Kidney (tissue), 14 donors: ENCODE data around the gene ZFP92. TPM values are rescaled to one million over a fixed set of nuclear protein-coding genes. Genes with fewer than 3 reads are reported as not detected.

Source experiments
- DNase-seq, 5 donors: peaks; one replicate each; pipeline ENCODE4 v3.0.0-alpha.2; 2013 to 2020
- FAIRE-seq: peaks from 2 replicates; lab custom pipeline; 2012; peaks lifted over from hg19 to GRCh38; lab: Jason Lieb, UNC
- H3K27ac ChIP-seq, 2 donors: one replicate each; pipeline ENCODE4 v1.7.0; 2013; ENCODE audit warnings: low read depth in 2 of 2, low read length in 2 of 2, inconsistent platforms in 1 of 2
- H3K27me3 ChIP-seq: one replicate; pipeline ENCODE4 v1.7.1; 2013; ENCODE audit warnings: low read length, inconsistent platforms; ENCODE audit not compliant: control insufficient read depth, insufficient read depth
- H3K36me3 ChIP-seq, 3 donors: one replicate each; pipeline versions ENCODE4 v1.7.0 to v1.7.1; 2013; ENCODE audit warnings: low read length in 3 of 3, control low read depth in 1 of 3, inconsistent platforms in 1 of 3; ENCODE audit not compliant: insufficient read depth in 3 of 3, control insufficient read depth in 2 of 3
- H3K4me1 ChIP-seq, 3 donors: one replicate each; pipeline versions ENCODE4 v1.7.0 to v1.7.1; 2013; ENCODE audit warnings: low read length in 3 of 3, inconsistent platforms in 1 of 3, low read depth in 1 of 3; ENCODE audit not compliant: control insufficient read depth in 2 of 3, insufficient read depth in 2 of 3
- H3K4me3 ChIP-seq, 3 donors: one replicate each; pipeline versions ENCODE4 v1.7.0 to v1.8.1; 2013; ENCODE audit warnings: low read length in 3 of 3, control low read depth in 1 of 3, inconsistent platforms in 1 of 3
- H3K9ac ChIP-seq, 3 donors: one replicate each; pipeline versions ENCODE4 v1.7.0 to v1.7.1; 2013; ENCODE audit warnings: low read length in 3 of 3, control low read depth in 1 of 3, inconsistent platforms in 1 of 3
- H3K9me3 ChIP-seq, 3 donors: one replicate each; pipeline versions ENCODE4 v1.7.0 to v1.7.1; 2013; ENCODE audit warnings: low read length in 3 of 3, control low read depth in 1 of 3, inconsistent platforms in 1 of 3; ENCODE audit not compliant: control insufficient read depth in 2 of 3, insufficient read depth in 1 of 3
- intact Hi-C: fragments of 100-400 bp; cut with DNase I; formaldehyde crosslinking; loops from one replicate; pipeline ENCODE4 v1.11.1; 2022
- polyA plus RNA-seq: library from polyadenylated mRNA; stranded (reverse); fragments of 350-450 nt; fragmentation: Illumina TruSeq; extraction: RNeasy Lipid Tissue Mini Kit (QIAGEN cat#74804); gene quantifications from one replicate; pipeline ENCODE4 v1.2.3, GENCODE V29; 2014; ENCODE audit warnings: low read depth, low replicate concordance; ENCODE audit not compliant: insufficient read depth
- total RNA-seq: library from RNA; stranded (reverse); fragmentation: NEBNext Ultra II Directional; extraction: Animal tissue kit (Norgen Biotek cat#: 25700); gene quantifications from one replicate; pipeline ENCODE4 v1.2.1, GENCODE V29; 2021
- TF ChIP-seq, protein P1 (sequence below): IDR thresholded peaks from 3 replicates; pipeline ENCODE4 v1.5.1; 2012; ENCODE audit warnings: mild to moderate bottlenecking, moderate library complexity, borderline replicate concordance; ENCODE audit not compliant: insufficient read depth; ENCODE audit errors: extremely low read depth
- donor health status: control.
- donor health status: control.
- donor health status: control.
- donor health status: control.
- donor health status: control.
- donor health status: DM: yes; HTN: yes; CAD: no.
- donor health status: Normal renal cell carcinoma (clear cell type).

ZFP92 gene
- total and polyA plus RNA-seq, 2 donors from 2014 or later, result 0.47 to 0.91 TPM

DNA sequence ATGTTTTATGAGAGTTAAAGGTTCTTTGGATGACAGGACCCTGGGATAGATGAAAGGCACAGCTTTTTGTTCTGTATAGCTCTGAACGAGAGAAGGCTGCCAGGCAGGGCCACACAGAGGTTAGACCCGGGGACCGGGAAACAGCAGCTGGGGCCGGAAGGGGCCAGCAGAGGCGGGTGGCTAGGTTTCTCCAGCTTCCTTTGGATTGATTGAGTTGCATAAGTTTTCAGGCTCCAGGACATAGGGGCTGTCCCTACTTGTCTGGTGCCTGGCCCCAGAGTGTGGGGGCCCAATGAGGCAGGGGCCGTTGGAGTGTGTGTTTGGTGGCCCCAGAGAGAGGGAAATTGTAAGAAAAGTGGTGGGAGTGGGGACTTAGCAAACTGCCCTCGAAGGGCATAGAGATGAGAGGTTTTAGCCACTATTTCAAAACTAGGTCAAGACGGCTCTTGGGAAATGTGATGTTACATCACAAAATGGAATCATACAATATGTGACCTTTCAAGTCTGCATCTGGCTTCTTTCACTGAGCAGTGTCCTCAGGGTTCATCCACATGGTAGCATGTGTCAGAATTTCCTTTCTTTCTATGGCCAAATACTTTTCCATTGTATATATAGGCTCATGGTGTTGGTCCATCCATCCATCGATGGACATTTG lies 3.7 kb downstream of the ZFP92 start:
- Histone ChIP-seq H3K9ac (no peak overlapping the region), H3K27me3 (no peaks in the 10 kb centered on the region), H3K27ac (no peak overlapping the region), H3K9me3 (no peaks in the 10 kb centered on the region), H3K4me1 (peaks cover 0 to 5% (median 0%) of the 10 kb centered on the region in 3 donors), H3K4me3 (no peak overlapping the region), H3K36me3 (no peaks in the 10 kb centered on the region)
- no peak for FAIRE-seq
- no peak for DNase-seq
- TF ChIP-seq, protein P1, sequence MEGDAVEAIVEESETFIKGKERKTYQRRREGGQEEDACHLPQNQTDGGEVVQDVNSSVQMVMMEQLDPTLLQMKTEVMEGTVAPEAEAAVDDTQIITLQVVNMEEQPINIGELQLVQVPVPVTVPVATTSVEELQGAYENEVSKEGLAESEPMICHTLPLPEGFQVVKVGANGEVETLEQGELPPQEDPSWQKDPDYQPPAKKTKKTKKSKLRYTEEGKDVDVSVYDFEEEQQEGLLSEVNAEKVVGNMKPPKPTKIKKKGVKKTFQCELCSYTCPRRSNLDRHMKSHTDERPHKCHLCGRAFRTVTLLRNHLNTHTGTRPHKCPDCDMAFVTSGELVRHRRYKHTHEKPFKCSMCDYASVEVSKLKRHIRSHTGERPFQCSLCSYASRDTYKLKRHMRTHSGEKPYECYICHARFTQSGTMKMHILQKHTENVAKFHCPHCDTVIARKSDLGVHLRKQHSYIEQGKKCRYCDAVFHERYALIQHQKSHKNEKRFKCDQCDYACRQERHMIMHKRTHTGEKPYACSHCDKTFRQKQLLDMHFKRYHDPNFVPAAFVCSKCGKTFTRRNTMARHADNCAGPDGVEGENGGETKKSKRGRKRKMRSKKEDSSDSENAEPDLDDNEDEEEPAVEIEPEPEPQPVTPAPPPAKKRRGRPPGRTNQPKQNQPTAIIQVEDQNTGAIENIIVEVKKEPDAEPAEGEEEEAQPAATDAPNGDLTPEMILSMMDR, result no peak
- intact Hi-C loops, result no loop called here

DNA sequence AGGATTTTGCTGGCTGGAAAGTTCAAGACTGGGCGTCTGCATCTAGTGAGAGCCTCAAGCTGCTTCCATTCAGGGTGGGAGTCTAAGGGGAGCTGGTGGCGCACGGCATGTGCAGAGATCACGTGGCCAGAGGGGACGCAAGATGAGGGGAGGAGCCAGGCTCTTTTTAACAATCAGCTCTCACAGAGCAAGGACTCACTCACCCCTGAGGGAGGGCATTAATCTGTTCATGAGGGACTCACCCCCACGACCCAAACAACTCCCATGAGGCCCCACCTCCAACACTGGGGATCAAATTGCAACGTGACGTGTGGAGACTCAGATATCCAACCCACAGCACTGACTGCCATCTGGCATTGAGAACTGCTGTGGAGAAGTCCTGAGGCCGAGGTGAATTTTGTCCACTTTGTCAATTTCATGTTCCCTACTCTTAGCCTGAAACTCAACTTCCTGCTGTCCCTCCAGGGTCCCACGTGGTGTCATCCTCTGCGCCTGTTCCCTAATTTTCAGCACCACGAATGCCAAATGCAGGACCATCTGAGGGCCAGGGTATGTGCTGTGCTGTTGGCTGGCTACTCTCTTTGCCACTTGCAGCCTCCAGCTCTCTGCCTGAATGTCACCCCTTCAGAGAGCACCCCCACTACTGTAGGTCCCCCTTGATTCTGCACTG lies 5.6 kb downstream of the ZFP92 start:
- TF ChIP-seq, protein P1, result no peak
- no peak for FAIRE-seq
- Histone ChIP-seq H3K36me3 (no peaks in the 10 kb centered on the region), H3K9ac (no peak overlapping the region), H3K4me1 (peaks cover 0 to 2% (median 0%) of the 10 kb centered on the region in 3 donors), H3K27ac (no peak overlapping the region), H3K27me3 (no peaks in the 10 kb centered on the region), H3K4me3 (no peak overlapping the region), H3K9me3 (no peaks in the 10 kb centered on the region)
- intact Hi-C loops, result no loop called here
- peak in 1 of 5 donors; percentile 18 for DNase-seq

DNA sequence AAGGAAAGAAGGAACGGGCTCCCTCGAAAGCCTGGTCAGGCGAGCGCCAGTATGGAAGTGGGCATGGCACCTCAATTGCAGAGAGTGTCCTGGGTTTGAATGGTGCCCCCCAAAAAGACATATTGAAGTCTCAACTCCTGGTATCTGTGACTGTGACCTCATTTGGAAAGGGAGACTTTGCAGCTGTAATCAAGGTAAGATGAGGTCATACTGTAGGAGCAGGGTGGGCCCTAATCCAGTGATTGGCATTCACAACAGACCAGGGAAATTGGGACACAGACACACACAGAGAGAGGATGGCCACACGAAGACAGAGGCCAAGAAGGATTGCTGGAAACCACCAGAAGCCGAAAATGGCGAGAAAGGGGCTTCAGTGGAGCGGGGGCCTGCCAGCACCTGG lies 6.4 kb downstream of the ZFP92 start:
- Histone ChIP-seq H3K27ac (no peak overlapping the region), H3K4me3 (no peak overlapping the region), H3K9ac (no peak overlapping the region), H3K27me3 (no peaks in the 10 kb centered on the region), H3K9me3 (no peaks in the 10 kb centered on the region), H3K4me1 (peaks cover 0 to 2% (median 0%) of the 10 kb centered on the region in 3 donors), H3K36me3 (no peaks in the 10 kb centered on the region)
- DNase-seq, result peak in 1 of 5 donors; percentile 9
- TF ChIP-seq, protein P1, result no peak
- FAIRE-seq, result no peak
- intact Hi-C loops, result no loop called here
